T-helper 1 cell treated with Interleukin-12 subunit alpha and Interleukin-12 subunit beta and Interleukin-4 antibody, amounts not matched to agents 30 μg/mL and 1 μg/mL, for 36 hours (primary cell): ENCODE data around the gene SLC4A8.

Source experiments
- H3K27ac Mint-ChIP-seq: one replicate; pipeline ENCODE4 v1.8.0; 2021; ENCODE audit warnings: mild to moderate bottlenecking, mixed read lengths
- H3K27me3 Mint-ChIP-seq: one replicate; pipeline ENCODE4 v1.8.0; 2021; ENCODE audit warnings: low read depth, mixed read lengths
- H3K36me3 Mint-ChIP-seq: one replicate; pipeline ENCODE4 v1.8.0; 2021; ENCODE audit warnings: low read depth, mixed read lengths
- H3K4me1 Mint-ChIP-seq: one replicate; pipeline ENCODE4 v1.8.0; 2021; ENCODE audit warnings: low read depth, mixed read lengths
- H3K4me3 Mint-ChIP-seq: one replicate; pipeline ENCODE4 v1.8.0; 2021; ENCODE audit warnings: mild to moderate bottlenecking, moderate library complexity, mixed read lengths
- H3K9me3 Mint-ChIP-seq: one replicate; pipeline ENCODE4 v1.8.0; 2021; ENCODE audit warnings: mixed read lengths

The SLC4A8 gene

GRCh38 chr12:51529651-51529970, 105.0 kb downstream of the SLC4A8 start:
- H3K27ac Mint-ChIP-seq: no peak overlapping the region

GRCh38 chr12:51530208-51530607, 105.6 kb downstream of the SLC4A8 start:
- H3K9me3 Mint-ChIP-seq: no peaks in the 10 kb centered on the region
- H3K4me3 Mint-ChIP-seq: no peak overlapping the region
- H3K27ac Mint-ChIP-seq: no peak overlapping the region
- no peaks in the 10 kb centered on the region for H3K36me3 Mint-ChIP-seq
- peaks cover 45% of the 10 kb centered on the region for H3K27me3 Mint-ChIP-seq
- peaks cover 6% of the 10 kb centered on the region for H3K4me1 Mint-ChIP-seq

More at GRCh38 chr12:51529651-51529970, 105.0 kb downstream of the SLC4A8 start:
- Mint-ChIP-seq H3K27me3 (peaks cover 42% of the 10 kb centered on the region), H3K4me1 (peaks cover 6% of the 10 kb centered on the region), H3K36me3 (no peaks in the 10 kb centered on the region), H3K9me3 (no peaks in the 10 kb centered on the region), H3K4me3 (no peak overlapping the region)

- H3K4me1 Mint-ChIP-seq: peaks cover 6% of the 10 kb centered on the region
- no peak overlapping the region for H3K27ac Mint-ChIP-seq
- H3K4me3 Mint-ChIP-seq: no peak overlapping the region
- no peaks in the 10 kb centered on the region for H3K9me3 Mint-ChIP-seq
- H3K27me3 Mint-ChIP-seq: peaks cover 41% of the 10 kb centered on the region
- H3K36me3 Mint-ChIP-seq: no peaks in the 10 kb centered on the region
These were observed 106.8 kb downstream of the SLC4A8 start for GRCh38 chr12:51531284-51531977.

- Mint-ChIP-seq H3K4me3 (no peak overlapping the region), H3K36me3 (no peaks in the 10 kb centered on the region), H3K4me1 (peaks cover 6% of the 10 kb centered on the region), H3K9me3 (no peaks in the 10 kb centered on the region), H3K27me3 (peaks cover 40% of the 10 kb centered on the region), H3K27ac (no peak overlapping the region)
These were observed 107.4 kb downstream of the SLC4A8 start for GRCh38 chr12:51531978-51532497.

GRCh38 chr12:51533799-51534198, 109.2 kb downstream of the SLC4A8 start:
- H3K36me3 Mint-ChIP-seq: no peaks in the 10 kb centered on the region
- no peaks in the 10 kb centered on the region for H3K9me3 Mint-ChIP-seq
- peaks cover 35% of the 10 kb centered on the region for H3K27me3 Mint-ChIP-seq
- no peak overlapping the region for H3K4me3 Mint-ChIP-seq
- no peak overlapping the region for H3K27ac Mint-ChIP-seq
- peaks cover 6% of the 10 kb centered on the region for H3K4me1 Mint-ChIP-seq

- Mint-ChIP-seq H3K27me3 (peaks cover 35% of the 10 kb centered on the region), H3K36me3 (no peaks in the 10 kb centered on the region), H3K9me3 (no peaks in the 10 kb centered on the region), H3K4me1 (peaks cover 6% of the 10 kb centered on the region), H3K27ac (no peak overlapping the region), H3K4me3 (no peak overlapping the region)
These were observed 109.8 kb downstream of the SLC4A8 start for GRCh38 chr12:51534216-51535074.

- Mint-ChIP-seq H3K4me3 (no peak overlapping the region), H3K27me3 (peaks cover 27% of the 10 kb centered on the region), H3K4me1 (peaks cover 6% of the 10 kb centered on the region), H3K9me3 (no peaks in the 10 kb centered on the region), H3K27ac (no peak overlapping the region), H3K36me3 (no peaks in the 10 kb centered on the region)
These were observed 111.5 kb downstream of the SLC4A8 start for GRCh38 chr12:51536159-51536558.

- no peak overlapping the region for H3K4me3 Mint-ChIP-seq
- H3K36me3 Mint-ChIP-seq: no peaks in the 10 kb centered on the region
- H3K4me1 Mint-ChIP-seq: no peaks in the 10 kb centered on the region
- H3K27me3 Mint-ChIP-seq: peaks cover 21% of the 10 kb centered on the region
- H3K27ac Mint-ChIP-seq: no peak overlapping the region
- H3K9me3 Mint-ChIP-seq: no peaks in the 10 kb centered on the region
These were observed 113.5 kb downstream of the SLC4A8 start for GRCh38 chr12:51538149-51538548.

- Mint-ChIP-seq H3K36me3 (no peaks in the 10 kb centered on the region), H3K9me3 (no peaks in the 10 kb centered on the region), H3K27me3 (peaks cover 19% of the 10 kb centered on the region), H3K4me1 (no peaks in the 10 kb centered on the region), H3K27ac (no peak overlapping the region), H3K4me3 (no peak overlapping the region)
These were observed 114.0 kb downstream of the SLC4A8 start for GRCh38 chr12:51538599-51538998.

GRCh38 chr12:51540996-51541395, 116.4 kb downstream of the SLC4A8 start:
- H3K4me1 Mint-ChIP-seq: no peaks in the 10 kb centered on the region
- peaks cover 10% of the 10 kb centered on the region for H3K27me3 Mint-ChIP-seq
- no peaks in the 10 kb centered on the region for H3K36me3 Mint-ChIP-seq
- no peak overlapping the region for H3K4me3 Mint-ChIP-seq
- H3K27ac Mint-ChIP-seq: no peak overlapping the region
- H3K9me3 Mint-ChIP-seq: no peaks in the 10 kb centered on the region

GRCh38 chr12:51546097-51546496, 121.5 kb downstream of the SLC4A8 start:
- Mint-ChIP-seq H3K36me3 (no peaks in the 10 kb centered on the region), H3K27ac (no peak overlapping the region), H3K4me3 (no peak overlapping the region), H3K9me3 (no peaks in the 10 kb centered on the region), H3K27me3 (peaks cover 24% of the 10 kb centered on the region), H3K4me1 (no peaks in the 10 kb centered on the region)

- Mint-ChIP-seq H3K4me1 (no peaks in the 10 kb centered on the region), H3K9me3 (no peaks in the 10 kb centered on the region), H3K4me3 (no peak overlapping the region), H3K27ac (no peak overlapping the region), H3K27me3 (peaks cover 25% of the 10 kb centered on the region), H3K36me3 (no peaks in the 10 kb centered on the region)
These were observed 123.0 kb downstream of the SLC4A8 start for GRCh38 chr12:51547606-51548005.

- Mint-ChIP-seq H3K4me3 (no peak overlapping the region), H3K27me3 (peaks cover 29% of the 10 kb centered on the region), H3K4me1 (no peaks in the 10 kb centered on the region), H3K27ac (no peak overlapping the region), H3K9me3 (no peaks in the 10 kb centered on the region), H3K36me3 (no peaks in the 10 kb centered on the region)
These were observed 123.6 kb downstream of the SLC4A8 start for GRCh38 chr12:51548241-51548640.

GRCh38 chr12:51549637-51550036, 125.0 kb downstream of the SLC4A8 start:
- Mint-ChIP-seq H3K27me3 (peaks cover 41% of the 10 kb centered on the region), H3K36me3 (no peaks in the 10 kb centered on the region), H3K4me3 (no peak overlapping the region), H3K27ac (no peak overlapping the region), H3K9me3 (no peaks in the 10 kb centered on the region), H3K4me1 (no peaks in the 10 kb centered on the region)
